Trophoblast cell (in vitro differentiated cells and primary cell): ENCODE data around the gene MRPS14.

Experiments
- DNase-seq, 2 donors: peaks; one replicate each; pipeline ENCODE4 v3.0.0-alpha.2; 2016
- H2AFZ ChIP-seq: 2 replicates; pipeline ENCODE4 v1.6.1; 2013; ENCODE audit warnings: low read length, moderate library complexity, mild to moderate bottlenecking; ENCODE audit not compliant: insufficient read depth, poor library complexity
- H2AK5ac ChIP-seq: 2 replicates; pipeline ENCODE4 v1.6.1; 2013; ENCODE audit warnings: mild to moderate bottlenecking, low read length
- H2BK120ac ChIP-seq: 2 replicates; pipeline ENCODE4 v1.6.1; 2013; ENCODE audit warnings: low read length, mild to moderate bottlenecking, moderate library complexity; ENCODE audit not compliant: insufficient read depth, poor library complexity
- H2BK12ac ChIP-seq: 2 replicates; pipeline ENCODE4 v1.6.1; 2013; ENCODE audit warnings: mild to moderate bottlenecking, low read length, moderate library complexity
- H2BK5ac ChIP-seq: 2 replicates; pipeline ENCODE4 v1.6.1; 2013; ENCODE audit warnings: low read length, low read depth, moderate library complexity, mild to moderate bottlenecking; ENCODE audit not compliant: poor library complexity
- H3K14ac ChIP-seq: 2 replicates; pipeline ENCODE4 v1.6.1; 2013; ENCODE audit warnings: mild to moderate bottlenecking, low read length
- H3K18ac ChIP-seq: 2 replicates; pipeline ENCODE4 v1.6.1; 2013; ENCODE audit warnings: mild to moderate bottlenecking, low read length
- H3K23ac ChIP-seq: 2 replicates; pipeline ENCODE4 v1.6.1; 2013; ENCODE audit warnings: low read length
- H3K27ac ChIP-seq: 2 replicates; pipeline ENCODE4 v1.5.1; 2013; ENCODE audit warnings: low read depth, mild to moderate bottlenecking, inconsistent platforms, low read length, moderate library complexity
- H3K27me3 ChIP-seq: 2 replicates; pipeline ENCODE4 v1.6.1; 2013; ENCODE audit warnings: inconsistent platforms, mild to moderate bottlenecking, low read length, moderate library complexity; ENCODE audit not compliant: insufficient read depth
- H3K36me3 ChIP-seq, 2 experiments: 1 replicate in 1 of 2; 2 replicates in 1 of 2; pipeline ENCODE4 v1.6.1; 2013; ENCODE audit warnings: low read length in 2 of 2, mild to moderate bottlenecking in 2 of 2, moderate library complexity in 1 of 2; ENCODE audit not compliant: insufficient read depth in 2 of 2, control insufficient read depth in 1 of 2
- H3K4ac ChIP-seq: 2 replicates; pipeline ENCODE4 v1.6.1; 2013; ENCODE audit warnings: low read depth, mild to moderate bottlenecking, low read length, moderate library complexity
- H3K4me1 ChIP-seq, 2 experiments: 1 replicate in 1 of 2; 2 replicates in 1 of 2; pipeline ENCODE4 v1.6.1; 2013; ENCODE audit warnings: low read length in 2 of 2, mild to moderate bottlenecking in 2 of 2, moderate library complexity in 1 of 2; ENCODE audit not compliant: insufficient read depth in 2 of 2, control insufficient read depth in 1 of 2
- H3K4me2 ChIP-seq: 2 replicates; pipeline ENCODE4 v1.6.1; 2013; ENCODE audit warnings: inconsistent platforms, mild to moderate bottlenecking, low read length, moderate library complexity
- H3K4me3 ChIP-seq: 2 replicates; pipeline ENCODE4 v1.5.1; 2013; ENCODE audit warnings: mild to moderate bottlenecking, low read depth, low read length, inconsistent platforms
- H3K79me1 ChIP-seq: one replicate; pipeline ENCODE4 v1.6.1; 2013; ENCODE audit warnings: low read length
- H3K79me2 ChIP-seq: 2 replicates; pipeline ENCODE4 v1.6.1; 2013; ENCODE audit warnings: low read length, mild to moderate bottlenecking; ENCODE audit not compliant: control insufficient read depth, insufficient read depth, poor library complexity
- H3K9ac ChIP-seq: 2 replicates; pipeline ENCODE4 v1.6.1; 2013; ENCODE audit warnings: mild to moderate bottlenecking, low read length
- H3K9me3 ChIP-seq: 2 replicates; pipeline ENCODE4 v1.6.1; 2013; ENCODE audit warnings: low read depth, mild to moderate bottlenecking, control low read depth, inconsistent platforms, low read length; ENCODE audit not compliant: insufficient read depth
- H4K12ac ChIP-seq: 2 replicates; pipeline ENCODE4 v1.6.1; 2013; ENCODE audit warnings: low read depth, mild to moderate bottlenecking, low read length, moderate library complexity
- H4K8ac ChIP-seq: 2 replicates; pipeline ENCODE4 v1.6.1; 2013; ENCODE audit warnings: low read depth, mild to moderate bottlenecking, low read length, moderate library complexity
- H4K91ac ChIP-seq: one replicate; pipeline ENCODE4 v1.6.1; 2013; ENCODE audit warnings: low read depth, mild to moderate bottlenecking, low read length, moderate library complexity
- WGBS: extraction: QIAGEN DNeasy Blood & Tissue Kit; methylation state at CpG from one replicate; pipeline ENCODE4 v1.1.7; 2013; ENCODE audit warnings: missing lambda C conversion rate; ENCODE audit not compliant: insufficient read length, insufficient coverage; ENCODE audit errors: extremely low coverage; 5-methylcytosine and 5-hydroxymethylcytosine counted together

Gene MRPS14

GRCh38 chr1:174966008-174966572, 57.1 kb downstream of the MRPS14 start:
- no peak overlapping the region for H3K18ac ChIP-seq
- no peaks in the 10 kb centered on the region for H3K36me3 ChIP-seq
- no peak overlapping the region for H2AFZ ChIP-seq
- H3K27me3 ChIP-seq: no peaks in the 10 kb centered on the region
- no peak overlapping the region for H2BK12ac ChIP-seq
- no peaks in the 10 kb centered on the region for H3K9me3 ChIP-seq
- H3K14ac ChIP-seq: no peak overlapping the region
- H3K79me1 ChIP-seq: peaks cover 16% of the 10 kb centered on the region
- H4K8ac ChIP-seq: no peak overlapping the region
- DNase-seq: peak; percentile 66 to 100
- peak overlapping the region; percentile 81 for H3K27ac ChIP-seq
- no peaks in the 10 kb centered on the region for H3K79me2 ChIP-seq
- no peak overlapping the region for H3K4ac ChIP-seq
- no peak overlapping the region for H2AK5ac ChIP-seq
- no peak overlapping the region for H4K12ac ChIP-seq
- no peak overlapping the region for H2BK120ac ChIP-seq
- no peak overlapping the region for H4K91ac ChIP-seq
- no peak overlapping the region for H3K4me3 ChIP-seq
- WGBS: no CpG with 5 or more reads among the region's 1 CpG
- no peak overlapping the region for H2BK5ac ChIP-seq
- peaks cover 8 to 20% of the 10 kb centered on the region in 2 experiments for H3K4me1 ChIP-seq
- H3K4me2 ChIP-seq: no peak overlapping the region
- H3K23ac ChIP-seq: no peak overlapping the region
- no peak overlapping the region for H3K9ac ChIP-seq

- H2AK5ac ChIP-seq: no peak overlapping the region
- H2BK120ac ChIP-seq: peak overlapping the region; percentile 5
- H3K4me3 ChIP-seq: no peak overlapping the region
- no peak for DNase-seq
- no peaks in the 10 kb centered on the region for H3K9me3 ChIP-seq
- peak overlapping the region; percentile 8 for H4K8ac ChIP-seq
- no peak overlapping the region for H3K4ac ChIP-seq
- no peaks in the 10 kb centered on the region for H3K36me3 ChIP-seq
- H2AFZ ChIP-seq: no peak overlapping the region
- H3K27me3 ChIP-seq: no peaks in the 10 kb centered on the region
- H3K18ac ChIP-seq: no peak overlapping the region
- peaks cover 8 to 20% of the 10 kb centered on the region in 2 experiments for H3K4me1 ChIP-seq
- no peak overlapping the region for H4K91ac ChIP-seq
- no peak overlapping the region for H4K12ac ChIP-seq
- no peak overlapping the region for H3K23ac ChIP-seq
- H3K79me2 ChIP-seq: no peaks in the 10 kb centered on the region
- H2BK5ac ChIP-seq: no peak overlapping the region
- peaks cover 16% of the 10 kb centered on the region for H3K79me1 ChIP-seq
- no peak overlapping the region for H3K14ac ChIP-seq
- no peak overlapping the region for H2BK12ac ChIP-seq
- no CpG with 5 or more reads among the region's 3 CpGs for WGBS
- peak overlapping the region; percentile 81 for H3K27ac ChIP-seq
- no peak overlapping the region for H3K9ac ChIP-seq
- peak overlapping the region; percentile 2 for H3K4me2 ChIP-seq
Measured at GRCh38 chr1:174965362-174966007, 57.7 kb downstream of the MRPS14 start.

- no peak overlapping the region for H4K8ac ChIP-seq
- no peaks in the 10 kb centered on the region for H3K9me3 ChIP-seq
- H3K9ac ChIP-seq: no peak overlapping the region
- H3K4me2 ChIP-seq: peak overlapping the region; percentile 2
- H3K4me1 ChIP-seq: peaks cover 7 to 19% of the 10 kb centered on the region in 2 experiments
- no peak overlapping the region for H3K4ac ChIP-seq
- no peak overlapping the region for H2BK120ac ChIP-seq
- H3K27me3 ChIP-seq: no peaks in the 10 kb centered on the region
- H3K23ac ChIP-seq: no peak overlapping the region
- no CpG with 5 or more reads among the region's 1 CpG for WGBS
- no peak overlapping the region for H4K12ac ChIP-seq
- no peak overlapping the region for H2BK12ac ChIP-seq
- peaks cover 16% of the 10 kb centered on the region for H3K79me1 ChIP-seq
- no peak overlapping the region for H2AK5ac ChIP-seq
- H3K79me2 ChIP-seq: no peaks in the 10 kb centered on the region
- H3K18ac ChIP-seq: no peak overlapping the region
- no peak overlapping the region for H3K4me3 ChIP-seq
- H2BK5ac ChIP-seq: no peak overlapping the region
- no peak for DNase-seq
- H3K36me3 ChIP-seq: no peaks in the 10 kb centered on the region
- no peak overlapping the region for H2AFZ ChIP-seq
- H3K14ac ChIP-seq: no peak overlapping the region
- no peak overlapping the region for H4K91ac ChIP-seq
- peak overlapping the region; percentile 81 for H3K27ac ChIP-seq
Measured at GRCh38 chr1:174964972-174965361, 58.3 kb downstream of the MRPS14 start.

GRCh38 chr1:174964261-174964971, 58.8 kb downstream of the MRPS14 start:
- Histone ChIP-seq H2BK120ac (no peak overlapping the region), H3K4me1 (peaks cover 4 to 18% of the 10 kb centered on the region in 2 experiments), H4K91ac (no peak overlapping the region), H2BK12ac (no peak overlapping the region), H3K79me2 (no peaks in the 10 kb centered on the region), H4K12ac (no peak overlapping the region), H3K14ac (no peak overlapping the region), H2AFZ (no peak overlapping the region), H3K27me3 (no peaks in the 10 kb centered on the region), H3K23ac (no peak overlapping the region), H3K4me3 (no peak overlapping the region), H3K4me2 (no peak overlapping the region), H3K9ac (no peak overlapping the region), H3K9me3 (no peaks in the 10 kb centered on the region), H3K36me3 (no peaks in the 10 kb centered on the region), H3K4ac (no peak overlapping the region), H3K79me1 (peaks cover 16% of the 10 kb centered on the region), H2AK5ac (no peak overlapping the region), H3K27ac (no peak overlapping the region), H3K18ac (no peak overlapping the region), H4K8ac (no peak overlapping the region), H2BK5ac (no peak overlapping the region)
- peak; percentile 53 to 79 for DNase-seq
- WGBS: no CpG with 5 or more reads among the region's 6 CpGs
